Kidney epithelial cell (primary cell): ENCODE measurements around the gene SPATA45. TPM values are rescaled to one million over a fixed set of nuclear protein-coding genes. Genes with fewer than 3 reads are reported as not detected.
A peak's percentile ranks its signal among the peaks of the same experiment; 100 is the strongest.

Experiments
- DNase-seq: peaks from one replicate; pipeline ENCODE4 v3.0.0-alpha.2; 2010; ENCODE audit warnings: low read depth
- H3K27me3 ChIP-seq: 2 replicates; pipeline ENCODE4 v1.6.0; 2011; ENCODE audit warnings: low read length; ENCODE audit not compliant: control insufficient read depth, insufficient read depth
- H3K36me3 ChIP-seq: 2 replicates; pipeline ENCODE4 v1.5.1; 2011; ENCODE audit warnings: low read length; ENCODE audit not compliant: control insufficient read depth, insufficient read depth
- H3K4me3 ChIP-seq: 2 replicates; pipeline ENCODE4 v1.5.1; 2011; ENCODE audit warnings: low read depth, mild to moderate bottlenecking, control low read depth, low read length
- total RNA-seq: library from RNA; depleted of rRNA; stranded (reverse); fragments of >200 nt; gene quantifications from 2 replicates; pipeline ENCODE4 v1.2.3, GENCODE V29; 2015
- TF ChIP-seq, protein P1 (sequence below): IDR thresholded peaks from 2 replicates; pipeline ENCODE4 v1.5.1; 2011; ENCODE audit warnings: mild to moderate bottlenecking, moderate library complexity, low read length, control low read depth, inconsistent platforms; ENCODE audit not compliant: insufficient read depth, poor library complexity, severe bottlenecking

SPATA45 gene
- total RNA-seq, 1 donor from 2014 or later, result not detected

DNA sequence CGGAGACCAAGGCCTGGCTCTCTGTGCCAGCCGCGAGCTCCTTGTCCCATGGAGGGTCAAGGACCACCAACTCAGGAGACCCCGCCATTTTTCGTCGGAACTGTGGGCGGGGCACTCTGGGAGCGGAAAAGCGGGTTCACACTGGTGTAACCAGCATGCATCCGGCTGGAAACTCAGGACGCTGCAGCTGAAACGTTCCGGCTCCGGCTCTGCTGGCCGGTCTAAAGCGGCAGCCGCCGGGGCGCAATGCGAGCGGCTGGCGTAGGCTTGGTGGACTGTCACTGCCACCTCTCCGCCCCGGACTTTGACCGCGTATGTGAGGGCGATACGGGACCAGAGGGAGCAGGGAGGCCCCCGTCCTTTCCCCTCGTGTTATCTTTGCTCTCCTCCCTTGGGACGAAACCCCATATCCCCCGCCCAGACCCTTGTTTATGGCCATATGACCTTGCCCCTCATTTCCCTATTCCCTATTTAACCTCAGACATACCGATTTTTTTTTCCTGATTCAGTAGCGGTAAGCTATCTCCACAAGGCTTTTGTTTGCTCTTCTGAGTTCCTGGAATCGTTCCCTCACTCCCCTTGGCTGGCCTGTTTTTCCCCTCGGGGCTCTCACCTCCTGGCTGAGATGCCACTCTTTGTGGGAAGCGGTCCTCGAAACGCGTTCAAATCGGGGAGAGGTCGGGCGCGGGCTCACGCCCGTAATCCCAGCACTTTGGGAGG is 55.6 kb downstream of the SPATA45 start, which contains the start of the genes NSL1 and TATDN3:
NSL1 (minus strand) TSS at position 102 of the 720 bp plus-strand sequence; CDS start at position 88, 14 bp downstream.
TATDN3 (plus strand) TSS at position 219 of the 720 bp plus-strand sequence; CDS start at position 247, 28 bp downstream.
- DNase-seq, result peak; percentile 61
- Histone ChIP-seq H3K27me3 (no peaks in the 10 kb centered on the region), H3K36me3 (no peaks in the 10 kb centered on the region), H3K4me3 (peak within 1 kb of the TSS; percentile 74)
- TF ChIP-seq, protein P1, sequence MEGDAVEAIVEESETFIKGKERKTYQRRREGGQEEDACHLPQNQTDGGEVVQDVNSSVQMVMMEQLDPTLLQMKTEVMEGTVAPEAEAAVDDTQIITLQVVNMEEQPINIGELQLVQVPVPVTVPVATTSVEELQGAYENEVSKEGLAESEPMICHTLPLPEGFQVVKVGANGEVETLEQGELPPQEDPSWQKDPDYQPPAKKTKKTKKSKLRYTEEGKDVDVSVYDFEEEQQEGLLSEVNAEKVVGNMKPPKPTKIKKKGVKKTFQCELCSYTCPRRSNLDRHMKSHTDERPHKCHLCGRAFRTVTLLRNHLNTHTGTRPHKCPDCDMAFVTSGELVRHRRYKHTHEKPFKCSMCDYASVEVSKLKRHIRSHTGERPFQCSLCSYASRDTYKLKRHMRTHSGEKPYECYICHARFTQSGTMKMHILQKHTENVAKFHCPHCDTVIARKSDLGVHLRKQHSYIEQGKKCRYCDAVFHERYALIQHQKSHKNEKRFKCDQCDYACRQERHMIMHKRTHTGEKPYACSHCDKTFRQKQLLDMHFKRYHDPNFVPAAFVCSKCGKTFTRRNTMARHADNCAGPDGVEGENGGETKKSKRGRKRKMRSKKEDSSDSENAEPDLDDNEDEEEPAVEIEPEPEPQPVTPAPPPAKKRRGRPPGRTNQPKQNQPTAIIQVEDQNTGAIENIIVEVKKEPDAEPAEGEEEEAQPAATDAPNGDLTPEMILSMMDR, result no peak

DNA sequence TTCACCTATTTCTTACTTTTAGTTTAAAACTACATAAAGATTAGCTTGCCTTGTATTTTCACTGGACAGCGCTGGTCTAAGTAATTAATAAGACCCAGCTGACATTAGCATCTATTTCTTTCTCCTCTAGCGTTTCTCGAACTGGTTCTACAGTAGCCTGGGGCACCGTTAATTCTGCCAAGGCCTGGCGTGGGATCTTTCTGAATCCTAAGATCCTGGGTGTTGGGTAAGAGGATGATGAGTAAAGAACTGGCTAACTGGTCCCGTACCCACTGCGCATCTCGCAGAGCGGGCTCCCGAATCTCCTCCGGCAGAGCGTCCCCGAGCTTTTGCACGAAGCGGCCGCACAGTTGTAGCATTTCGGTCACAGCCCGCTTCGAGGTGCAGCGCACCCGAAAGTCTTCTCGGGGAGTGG is 56.2 kb downstream of the SPATA45 start:
- Histone ChIP-seq H3K4me3 (peak overlapping the region; percentile 74), H3K36me3 (no peaks in the 10 kb centered on the region), H3K27me3 (no peaks in the 10 kb centered on the region)
- TF ChIP-seq, protein P1, result no peak
- DNase-seq, result no peak

DNA sequence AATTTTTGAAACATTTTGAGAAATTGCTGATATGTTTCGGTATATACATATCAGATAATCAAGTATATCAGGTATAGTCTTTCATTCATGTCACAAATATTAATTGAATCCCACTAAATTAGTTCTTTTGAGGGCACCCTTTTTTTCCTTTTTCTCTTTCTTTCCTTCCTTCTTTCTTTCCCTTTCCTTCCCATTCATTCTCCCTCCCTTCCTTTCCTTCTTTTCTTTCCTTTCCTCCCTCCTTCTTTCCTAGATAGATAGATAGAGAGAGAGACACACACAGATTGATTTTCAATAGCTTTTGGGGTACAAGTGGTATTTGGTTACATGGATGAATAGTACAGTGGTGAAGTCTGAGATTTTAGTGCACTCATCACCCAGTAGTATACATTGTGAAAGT is 61.6 kb downstream of the SPATA45 start:
- TF ChIP-seq, protein P1, result no peak
- no peak for DNase-seq
- no peaks in the 10 kb centered on the region for H3K36me3 ChIP-seq
- no peak overlapping the region for H3K4me3 ChIP-seq
- no peaks in the 10 kb centered on the region for H3K27me3 ChIP-seq

DNA sequence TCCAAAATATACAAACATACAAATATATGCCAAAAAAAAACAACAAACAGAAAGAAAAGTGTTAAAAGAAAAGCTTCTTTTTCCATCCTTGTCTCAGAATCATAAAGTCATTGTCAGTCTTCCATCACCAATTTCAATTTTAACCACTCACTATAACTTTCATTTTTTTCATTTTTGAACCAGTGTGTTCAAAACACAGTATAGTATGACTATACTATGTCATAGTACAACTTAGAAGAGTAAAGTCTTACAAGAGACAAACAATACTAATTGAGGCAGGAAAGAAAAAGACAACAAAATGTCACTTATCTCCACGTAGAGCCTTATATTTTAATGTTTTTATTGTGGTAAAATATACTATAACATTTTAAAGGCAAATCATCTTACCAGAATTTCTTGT is 63.5 kb downstream of the SPATA45 start:
- Histone ChIP-seq H3K27me3 (no peaks in the 10 kb centered on the region), H3K4me3 (no peak overlapping the region), H3K36me3 (no peaks in the 10 kb centered on the region)
- no peak for DNase-seq
- TF ChIP-seq, protein P1, result no peak

DNA sequence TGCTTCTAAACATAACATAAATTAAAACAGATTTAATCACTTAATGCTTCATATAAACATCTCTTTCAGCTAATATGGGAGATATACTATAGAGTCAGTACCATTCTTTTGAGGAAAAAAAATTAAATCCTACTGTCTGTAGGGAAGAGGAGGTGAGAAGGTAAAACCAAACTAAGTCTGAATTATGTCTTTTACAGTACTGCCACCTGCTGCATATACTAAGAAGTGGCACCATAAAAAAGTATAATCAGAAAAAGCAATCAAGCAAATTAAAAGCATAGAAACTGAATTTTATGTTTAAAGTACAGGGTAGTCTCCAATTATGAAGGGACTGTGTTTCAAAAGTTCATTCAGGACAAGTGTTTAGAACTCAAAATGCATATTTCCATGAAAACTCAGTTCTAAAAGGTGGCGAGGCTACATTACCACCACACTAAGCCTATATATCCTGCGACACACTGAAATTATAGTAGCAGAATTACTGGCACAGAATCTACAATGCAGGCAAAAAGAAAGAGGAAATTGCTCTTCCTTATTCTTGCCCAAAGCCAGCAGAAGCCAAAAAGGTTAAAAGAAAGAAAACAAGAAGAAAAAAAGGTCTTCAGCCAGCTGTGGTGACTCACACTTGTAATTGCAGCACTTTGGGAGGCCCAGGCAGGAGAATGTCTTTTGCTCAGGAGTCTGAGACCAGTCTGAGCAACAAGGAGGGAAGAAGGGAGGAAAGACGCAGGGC is 64.9 kb downstream of the SPATA45 start:
- H3K4me3 ChIP-seq, result no peak overlapping the region
- TF ChIP-seq, protein P1, result peak; percentile 38
- H3K36me3 ChIP-seq, result no peaks in the 10 kb centered on the region
- DNase-seq, result no peak
- no peaks in the 10 kb centered on the region for H3K27me3 ChIP-seq

DNA sequence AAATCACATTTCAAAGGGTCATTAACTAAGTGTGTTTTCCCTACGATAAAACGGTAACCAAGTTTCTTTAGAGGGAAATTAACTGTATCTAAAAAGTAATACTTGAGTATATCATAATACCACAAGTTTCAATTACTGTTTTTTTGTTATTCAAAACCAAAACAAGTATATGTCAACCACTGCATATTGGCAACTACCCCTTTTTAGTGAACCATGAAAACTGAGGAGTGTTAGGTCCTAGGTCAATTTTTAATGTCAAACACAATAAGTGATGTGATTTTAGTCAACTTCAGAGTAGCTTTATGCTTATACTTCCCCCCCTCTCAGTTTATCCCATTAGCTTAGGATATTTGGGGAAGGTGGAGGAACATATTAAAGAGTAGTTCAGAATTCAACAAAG is 66.2 kb downstream of the SPATA45 start:
- Histone ChIP-seq H3K27me3 (no peaks in the 10 kb centered on the region), H3K36me3 (no peaks in the 10 kb centered on the region), H3K4me3 (no peak overlapping the region)
- DNase-seq, result no peak
- TF ChIP-seq, protein P1, result no peak
